Esophagus mucosa (tissue), 1 donor: ENCODE data around the gene GNPDA2. TPM values are rescaled to one million over a fixed set of nuclear protein-coding genes. Genes with fewer than 3 reads are reported as not detected.
A peak's percentile ranks its signal among the peaks of the same experiment; 100 is the strongest.

Experiments
- ATAC-seq: fragments of 200-7000 bp; cut with Tn5 transposase; one replicate; pipeline ENCODE4 v1.9.1; 2020
- total RNA-seq: library from RNA; stranded (reverse); gene quantifications from one replicate; pipeline ENCODE4 v1.2.4, GENCODE V29; 2023
- donor health status: DM: yes; HTN: yes; CAD: no.

The GNPDA2 gene
- total RNA-seq, 1 donor from 2014 or later, result 4.9 TPM

DNA sequence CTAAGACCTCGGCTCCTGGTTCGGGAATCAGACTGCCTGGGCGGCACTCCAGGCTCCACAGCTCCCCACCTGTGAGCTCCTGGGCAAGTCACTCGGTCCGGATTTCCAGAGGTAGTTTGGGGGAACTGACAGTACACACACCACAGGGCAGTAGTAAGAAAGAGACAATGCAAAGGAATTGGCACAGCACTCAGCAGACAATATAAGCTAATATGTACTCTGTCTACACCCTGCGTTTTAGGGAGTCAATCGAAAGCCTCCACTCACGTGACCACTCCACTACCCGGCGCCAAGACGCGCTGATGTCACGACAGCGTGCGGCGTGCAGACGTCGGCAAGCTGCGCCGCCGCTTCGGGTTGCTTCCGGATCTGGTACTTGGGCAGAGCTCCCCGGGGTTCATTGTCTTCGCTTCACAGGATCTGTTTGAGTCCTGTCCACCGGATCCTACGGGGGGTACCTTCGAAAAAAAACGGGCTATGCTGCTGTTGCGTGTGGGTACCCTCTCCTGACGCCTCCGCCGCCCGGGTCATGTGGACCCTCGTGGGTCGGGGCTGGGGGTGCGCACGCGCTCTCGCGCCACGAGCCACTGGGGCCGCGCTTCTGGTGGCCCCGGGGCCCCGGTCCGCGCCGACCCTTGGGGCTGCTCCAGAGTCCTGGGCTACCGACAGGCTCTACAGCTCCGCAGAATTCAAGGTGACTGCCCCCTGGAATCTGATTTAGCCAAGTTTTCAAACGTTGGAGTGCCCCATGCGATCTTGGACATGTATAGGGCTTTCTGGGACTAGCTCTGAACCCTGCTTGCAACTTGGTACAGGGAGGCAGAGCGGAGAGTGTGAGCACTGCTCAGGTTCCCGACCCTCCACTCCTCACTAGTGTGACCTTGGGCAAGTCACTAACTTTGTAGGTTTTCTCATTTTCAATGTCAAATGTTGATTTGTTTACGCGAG lies 48.0 kb downstream of the GNPDA2 start, which contains the start of gene GUF1:
GUF1 (plus strand) TSS at position 327 of the 948 bp plus-strand sequence; CDS start at position 530, 203 bp downstream.
- ATAC-seq, result peak; percentile 99

DNA sequence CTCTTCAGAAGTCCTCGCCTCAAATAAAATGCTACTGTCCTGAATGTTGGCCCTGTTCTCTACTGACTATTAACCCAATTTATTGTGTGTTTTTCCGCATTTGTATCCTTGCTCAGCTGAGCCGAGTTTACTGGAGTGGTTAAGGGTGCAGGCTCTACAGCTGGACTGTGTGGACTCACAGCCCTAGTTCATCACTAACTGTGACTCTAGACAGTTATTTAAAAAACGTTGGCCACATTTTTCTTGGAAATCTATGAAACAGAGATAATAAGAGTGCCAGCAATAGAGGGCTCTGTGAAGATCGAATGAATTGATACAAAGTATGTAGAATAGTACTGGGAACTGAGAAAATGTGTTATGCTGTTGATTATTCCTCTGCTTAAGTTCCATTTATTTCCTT lies 51.0 kb downstream of the GNPDA2 start:
- ATAC-seq, result no peak

DNA sequence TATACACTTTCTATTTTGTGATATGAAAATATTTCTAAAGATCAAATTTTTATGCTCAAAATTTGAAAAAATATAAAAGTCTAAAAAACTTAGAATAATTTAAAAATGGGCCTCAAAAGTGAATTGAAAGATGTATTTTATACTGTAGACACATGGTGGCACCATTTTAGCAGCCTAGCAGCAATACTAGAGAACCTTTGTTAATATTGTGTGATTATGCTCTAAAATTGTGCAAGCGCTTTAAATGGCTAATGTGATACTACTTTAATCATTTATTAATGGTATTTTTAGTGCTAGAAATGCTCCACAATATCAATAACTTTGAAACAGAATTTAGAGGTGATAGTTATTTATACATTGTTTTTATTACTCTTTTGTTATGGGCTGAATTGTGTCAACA lies 51.9 kb downstream of the GNPDA2 start:
- no peak for ATAC-seq

- no peak for ATAC-seq
These were observed 54.7 kb downstream of the GNPDA2 start for GRCh38 chr4:44671636-44672035.

DNA sequence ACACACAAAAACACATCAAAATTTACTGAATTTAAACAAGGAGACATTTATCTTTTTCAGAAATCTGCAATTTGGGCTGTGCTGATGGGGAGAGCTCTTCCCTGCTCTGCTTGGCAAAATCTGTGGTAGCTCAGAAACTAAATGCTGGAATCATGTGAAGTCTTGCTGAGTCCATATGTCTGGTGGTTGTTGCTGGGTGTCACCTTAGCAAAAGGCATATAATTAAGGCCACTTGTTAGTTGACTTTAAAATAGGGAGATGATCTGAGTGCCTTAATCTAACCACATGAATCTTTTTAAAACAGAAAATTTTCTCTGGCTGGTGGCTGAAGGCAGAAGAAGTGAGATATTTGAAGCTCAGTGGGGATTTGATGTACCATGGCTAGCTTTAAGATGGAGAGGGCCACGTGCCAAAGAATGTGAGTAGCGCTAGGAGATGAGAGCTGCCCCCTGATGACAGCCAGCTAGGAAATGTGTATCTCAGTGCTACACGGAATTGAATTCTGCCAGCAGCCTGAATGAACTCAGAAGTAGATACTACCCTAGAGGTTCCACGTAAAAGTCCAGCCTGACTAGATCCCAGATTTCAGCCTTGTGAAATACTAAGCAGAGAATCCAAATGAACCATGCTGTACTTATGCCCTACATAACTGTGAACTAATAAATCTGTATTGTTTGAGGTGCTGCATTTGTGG lies 55.7 kb downstream of the GNPDA2 start:
- no peak for ATAC-seq

DNA sequence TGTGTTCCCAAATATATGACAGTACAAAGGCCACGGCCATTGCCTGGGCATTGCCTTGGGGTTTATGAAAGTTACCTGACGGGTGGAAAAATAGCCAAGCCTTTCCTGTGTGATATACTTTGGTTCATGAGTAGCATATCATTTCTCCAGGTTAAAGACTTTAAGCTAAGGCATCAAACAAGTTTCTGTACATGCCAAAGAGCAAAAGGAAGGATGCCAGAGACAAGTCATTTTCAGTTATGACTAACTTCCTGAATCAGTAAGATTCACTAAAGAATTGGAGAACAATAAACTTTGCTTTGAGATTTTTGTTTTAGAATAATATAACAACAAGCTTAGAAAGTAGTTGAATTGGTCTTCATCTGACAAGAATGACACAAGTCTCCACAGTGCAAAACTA lies 57.8 kb downstream of the GNPDA2 start:
- no peak for ATAC-seq

DNA sequence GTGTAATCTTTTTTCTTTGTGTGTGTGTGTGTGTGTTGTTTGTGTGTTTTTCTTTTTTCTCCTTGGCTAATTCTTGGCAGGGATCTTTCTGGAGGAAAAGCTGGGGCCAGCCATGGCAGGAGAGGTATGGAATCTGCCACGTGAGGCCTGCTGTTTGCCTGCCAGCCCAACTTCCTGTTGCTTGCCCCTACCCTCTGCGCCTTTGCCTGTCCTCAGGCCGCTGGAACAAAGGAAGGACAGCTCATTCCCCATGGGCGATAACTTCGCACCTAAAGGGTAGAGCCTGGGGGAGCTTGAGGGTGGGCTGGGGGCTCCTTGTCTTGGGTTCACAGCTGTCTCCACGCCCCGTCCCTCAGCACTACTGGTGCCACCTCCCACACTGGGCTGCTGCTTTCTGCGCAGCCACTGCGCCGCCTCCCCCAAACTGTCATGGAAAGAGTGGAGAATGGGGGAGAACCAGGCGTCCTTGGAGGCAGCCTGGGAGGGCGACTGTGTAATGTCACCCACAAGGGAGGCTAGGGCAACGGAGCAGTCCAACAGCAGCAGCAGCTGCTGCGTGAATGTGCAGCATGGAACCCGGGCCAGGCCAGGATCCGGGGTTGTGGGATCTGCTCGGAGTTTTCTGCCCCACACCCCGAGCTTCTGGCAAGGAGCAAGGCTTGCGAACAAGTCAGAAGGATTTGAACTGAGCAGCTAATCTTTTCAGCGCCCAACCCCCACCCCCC lies 62.7 kb downstream of the GNPDA2 start:
- ATAC-seq, result no peak

DNA sequence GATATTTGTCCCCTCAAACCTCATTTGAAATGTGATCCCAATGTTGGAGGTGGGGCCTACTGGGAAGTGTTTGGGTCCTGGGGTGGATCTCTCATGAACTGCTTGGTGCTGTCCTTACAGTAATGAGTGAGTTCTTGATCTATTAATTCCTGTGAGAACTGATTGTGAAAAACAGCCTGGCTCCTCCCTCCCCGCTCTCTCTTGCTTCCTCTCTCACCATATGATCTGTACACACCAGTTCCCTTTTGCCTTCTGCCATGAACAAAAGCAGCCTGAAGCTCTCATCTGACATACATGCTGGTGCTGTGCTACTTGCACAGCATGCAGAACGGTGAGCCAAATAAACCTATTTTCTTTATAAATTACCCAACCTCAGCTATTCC lies 63.7 kb downstream of the GNPDA2 start:
- ATAC-seq, result no peak

- ATAC-seq, result no peak
These were observed 64.3 kb downstream of the GNPDA2 start for GRCh38 chr4:44661940-44662622.

DNA sequence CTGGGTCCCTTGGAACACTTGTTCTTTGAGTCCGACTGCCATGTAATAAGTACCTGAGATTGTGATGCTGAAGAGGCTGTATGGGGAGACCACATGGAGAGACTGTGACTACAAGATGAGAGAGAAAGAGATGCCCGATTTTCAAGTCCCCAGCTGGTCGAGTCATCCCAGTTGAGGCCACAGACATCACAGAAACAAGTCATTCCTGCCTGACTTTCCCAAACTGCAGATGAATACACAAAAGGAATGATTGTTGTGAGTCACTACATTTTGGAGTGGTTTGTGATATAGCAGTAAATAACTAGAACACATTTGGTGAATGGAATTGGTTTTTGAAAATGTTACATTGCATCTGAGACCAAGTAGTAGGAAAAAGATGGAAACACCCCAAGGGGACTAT lies 66.0 kb downstream of the GNPDA2 start:
- no peak for ATAC-seq

- no peak for ATAC-seq
These were observed 74.4 kb downstream of the GNPDA2 start for GRCh38 chr4:44652002-44652401.

Other genes starting within 250 kb of the GNPDA2 start
- not detected for gene YIPF7, start 74.9 kb downstream of the GNPDA2 start, total RNA-seq
- gene GUF1, start 48.1 kb downstream of the GNPDA2 start, total RNA-seq, result 18.5 TPM